ENCODE measurements around the gene CCNY.

The CCNY gene

DNA sequence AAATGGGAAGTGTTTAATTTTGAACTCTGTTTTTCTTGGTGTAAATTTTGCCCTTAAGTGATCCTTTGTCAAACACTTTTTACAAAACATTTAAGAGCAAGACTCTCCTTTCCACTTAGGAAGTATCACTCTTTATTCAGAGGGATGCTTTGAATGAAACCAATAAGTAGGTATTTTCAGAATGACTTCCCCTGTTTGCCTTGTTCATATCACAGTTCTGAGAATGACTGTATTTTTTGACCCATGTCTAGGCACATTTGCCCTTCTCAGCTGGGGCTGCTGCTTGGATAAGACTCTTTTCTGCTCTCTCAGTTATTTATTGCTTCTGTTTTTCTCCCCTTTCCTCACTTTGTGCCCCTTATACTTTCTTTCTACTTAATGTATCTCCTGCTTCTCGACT, 98.2 kb downstream of the CCNY start:
- no peak for DNase-seq

DNA sequence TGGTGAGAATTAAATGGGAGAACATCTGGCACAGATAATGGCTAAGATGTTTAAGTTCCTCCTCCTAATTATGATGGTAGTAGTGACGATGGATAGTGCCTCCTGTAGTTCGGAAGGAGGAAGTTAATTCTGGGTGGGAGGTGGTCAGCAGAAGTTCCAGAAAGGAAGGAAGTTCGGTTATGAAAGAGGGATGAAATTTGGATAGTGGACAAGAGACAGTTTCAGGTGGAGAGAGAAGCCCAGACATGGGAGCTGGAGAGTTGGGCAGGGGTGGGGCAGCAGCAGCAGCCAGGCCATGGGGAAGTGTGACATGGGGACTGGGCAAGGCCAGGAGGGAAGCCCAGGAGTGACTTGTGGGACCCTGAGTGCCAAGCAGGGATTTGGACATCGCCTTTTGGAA, 99.5 kb downstream of the CCNY start:
- DNase-seq: no peak

DNA sequence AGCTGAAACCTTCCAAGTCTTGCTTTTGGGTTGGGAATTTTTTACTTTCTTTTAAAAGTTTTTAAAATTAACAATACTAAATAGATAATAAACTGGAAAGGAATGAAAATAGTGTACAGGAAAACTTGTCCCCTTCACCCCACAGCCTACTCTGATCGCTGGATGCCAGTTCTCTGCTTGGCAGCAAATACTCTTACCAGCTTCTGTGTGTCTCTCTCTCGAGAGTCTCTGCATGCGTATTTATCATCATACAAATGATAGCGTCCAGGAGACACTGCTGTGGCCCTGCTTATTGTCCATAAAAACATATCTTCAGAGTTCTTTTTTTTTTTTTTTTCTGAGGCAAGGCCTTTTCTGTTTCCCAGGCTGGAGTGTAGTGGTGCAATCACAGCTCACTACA, 101.5 kb downstream of the CCNY start:
- DNase-seq: no peak

DNA sequence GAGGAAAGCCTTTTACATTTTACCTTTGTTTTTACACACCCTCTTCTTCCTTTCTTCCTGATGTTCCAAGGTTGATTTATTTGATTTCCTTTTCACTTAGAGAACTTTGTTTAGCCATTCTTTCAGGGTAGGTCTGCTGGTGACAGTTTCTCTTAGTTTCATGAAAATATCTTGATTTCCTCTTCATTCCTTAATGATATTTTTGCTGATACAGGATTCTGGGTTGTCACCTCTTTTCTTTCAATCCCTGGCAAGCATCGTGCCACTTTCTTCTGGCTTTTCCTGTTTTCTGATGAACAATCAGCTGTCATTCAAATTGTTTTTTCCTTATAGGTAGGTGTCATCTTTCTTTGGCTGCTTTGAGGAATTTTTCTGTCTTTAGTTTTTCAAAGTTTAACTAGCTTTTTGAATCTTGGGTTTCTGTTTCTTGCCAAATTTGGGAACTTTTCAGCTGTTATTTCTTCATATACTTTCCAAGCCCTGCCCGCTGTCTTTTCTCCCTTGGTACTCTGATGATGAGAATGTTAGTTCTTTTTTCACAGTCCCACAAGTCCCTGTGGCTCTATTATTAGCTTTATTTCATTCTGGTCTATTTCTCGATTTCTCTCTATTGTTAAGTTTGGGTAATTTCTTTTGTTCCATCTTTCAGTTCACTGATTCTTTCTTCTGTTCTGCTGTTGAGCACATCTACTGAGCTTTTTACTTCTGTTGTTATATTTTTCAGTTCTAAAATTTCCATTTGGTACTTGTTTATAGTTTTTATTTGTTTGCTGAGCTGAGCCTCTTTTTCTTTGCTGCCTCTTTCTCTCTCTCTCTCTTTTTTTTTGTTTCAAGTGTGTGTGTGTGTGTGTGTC, 102.6 kb downstream of the CCNY start:
- DNase-seq: no peak

DNA sequence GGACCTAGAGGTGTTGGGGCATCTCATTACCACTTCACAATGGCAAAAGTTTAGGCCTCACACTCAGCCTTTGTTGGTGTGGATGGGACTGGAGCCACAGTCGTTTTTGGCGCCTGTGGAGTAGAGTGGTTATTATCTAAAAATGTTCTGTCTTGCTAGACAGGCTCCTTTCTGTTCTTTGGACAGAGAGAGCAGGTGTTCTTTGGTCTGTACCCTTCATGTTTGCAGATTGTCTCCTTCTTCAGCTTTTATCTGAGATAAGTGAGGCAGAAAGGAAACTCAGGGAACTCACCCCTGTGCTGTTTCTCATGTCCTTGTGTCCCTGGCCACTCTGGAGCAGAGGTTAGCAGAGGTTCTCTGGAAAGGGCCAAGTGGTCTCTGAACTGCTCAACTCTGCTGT, 103.7 kb downstream of the CCNY start:
- no peak for DNase-seq

DNA sequence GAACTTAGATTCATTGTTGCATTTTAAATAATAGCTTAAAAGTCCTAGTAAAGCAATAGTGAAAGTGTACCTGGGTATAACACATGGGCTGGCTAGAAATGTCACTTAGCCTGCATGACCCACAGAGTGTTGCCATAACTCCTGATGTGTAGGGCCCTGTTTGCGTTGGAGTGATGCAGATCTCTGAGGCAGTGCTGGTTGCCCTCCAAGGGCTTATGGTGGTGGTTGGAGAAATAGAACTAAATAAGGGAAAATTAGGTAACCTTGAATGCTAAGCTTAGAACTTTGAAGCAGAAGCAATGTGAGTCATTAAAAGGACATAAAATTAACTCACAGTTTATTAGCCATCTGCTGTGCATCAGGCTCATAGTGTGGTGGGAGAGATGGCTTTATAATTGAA, 105.7 kb downstream of the CCNY start:
- no peak for DNase-seq

DNA sequence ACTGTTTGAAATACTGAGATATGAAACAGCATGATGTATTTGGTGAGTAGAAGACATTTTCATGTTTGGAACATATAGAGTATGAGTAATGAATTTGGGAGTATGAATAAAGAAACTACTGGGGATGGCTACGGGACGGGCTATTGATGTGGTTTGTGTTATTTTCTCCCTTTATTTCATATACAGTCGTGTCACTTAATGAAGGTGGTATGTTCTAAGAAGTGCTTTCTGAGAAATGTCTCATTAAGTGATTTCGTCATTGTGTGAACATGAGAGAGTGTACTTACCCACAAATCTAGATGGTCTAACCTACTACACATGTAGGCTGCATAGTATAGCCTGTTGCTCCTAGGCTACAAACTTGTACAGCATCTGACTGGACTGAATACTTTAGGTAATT, 106.3 kb downstream of the CCNY start:
- DNase-seq: no peak

DNA sequence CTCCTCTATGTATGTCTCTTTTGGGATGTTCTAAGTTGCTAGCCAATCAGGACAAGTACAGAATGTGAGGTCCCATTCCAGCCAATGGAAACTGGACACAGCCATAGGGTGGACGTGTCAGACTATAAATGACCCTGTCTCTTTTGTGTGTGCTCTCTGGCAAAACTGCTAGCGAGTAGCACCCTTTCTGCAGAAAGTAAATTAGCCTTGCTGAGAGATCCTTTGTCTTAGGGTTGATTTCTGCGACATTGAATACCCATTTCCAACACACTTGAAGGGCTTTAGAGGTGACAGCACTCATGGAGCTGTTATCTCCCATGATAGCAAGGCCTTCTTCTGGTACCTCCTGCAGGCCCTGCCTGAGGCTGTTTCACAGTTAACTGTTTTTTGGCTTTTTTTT, 107.5 kb downstream of the CCNY start:
- DNase-seq: no peak

DNA sequence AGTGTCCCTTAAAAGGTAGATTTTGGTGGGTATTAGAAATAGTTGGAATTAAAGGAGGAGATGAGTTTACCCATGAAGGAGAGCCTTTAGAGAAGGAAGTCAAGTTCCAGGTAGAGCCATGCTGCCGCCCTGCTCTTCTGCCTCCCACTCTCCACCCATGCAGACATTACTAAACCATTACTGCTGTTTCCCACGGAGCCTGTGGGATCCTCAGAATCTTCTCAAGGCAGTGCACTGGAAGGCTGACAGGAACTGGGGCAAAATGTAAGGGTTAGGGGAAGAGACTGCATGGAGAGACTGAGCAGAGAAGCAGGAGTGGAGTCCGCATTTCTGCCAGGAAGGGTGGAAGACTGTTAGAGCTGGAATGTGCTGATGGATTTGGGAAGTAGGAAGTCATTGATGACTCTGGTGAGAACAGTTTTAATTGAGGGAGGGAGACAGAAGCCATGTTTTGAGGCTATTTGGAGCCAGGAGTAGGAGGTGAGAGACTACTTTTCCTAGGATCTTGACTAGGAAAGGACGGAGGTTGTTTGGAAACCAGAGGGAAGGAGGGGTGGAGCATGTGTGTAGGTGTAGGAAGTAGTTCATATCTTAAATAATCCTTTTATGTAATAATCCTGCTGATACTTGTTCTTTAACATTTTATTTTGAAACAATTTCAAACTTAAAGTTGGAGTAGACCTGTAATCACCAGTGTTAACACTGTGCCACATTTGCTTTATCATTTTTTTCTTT, 109.0 kb downstream of the CCNY start:
- DNase-seq: no peak

DNA sequence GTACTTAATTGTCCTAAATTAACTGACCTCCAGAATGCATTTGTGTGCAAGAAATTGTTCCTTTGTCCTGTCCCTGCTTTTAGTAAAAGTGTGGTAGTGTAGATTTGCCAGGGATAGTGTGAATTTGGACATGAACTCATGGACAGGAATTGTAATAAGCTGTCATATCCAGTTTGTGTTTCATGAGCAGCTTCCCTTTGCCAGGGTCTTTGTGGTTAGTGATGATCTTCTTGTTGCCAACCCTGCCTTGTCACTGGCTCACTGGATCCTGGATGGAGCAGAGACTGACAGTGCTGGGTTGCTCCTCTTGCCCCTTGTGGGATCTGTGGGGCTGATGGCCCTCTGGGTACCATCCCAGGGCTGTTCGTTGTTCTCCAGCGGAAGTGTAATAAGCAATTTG, 110.1 kb downstream of the CCNY start:
- DNase-seq: no peak

DNA sequence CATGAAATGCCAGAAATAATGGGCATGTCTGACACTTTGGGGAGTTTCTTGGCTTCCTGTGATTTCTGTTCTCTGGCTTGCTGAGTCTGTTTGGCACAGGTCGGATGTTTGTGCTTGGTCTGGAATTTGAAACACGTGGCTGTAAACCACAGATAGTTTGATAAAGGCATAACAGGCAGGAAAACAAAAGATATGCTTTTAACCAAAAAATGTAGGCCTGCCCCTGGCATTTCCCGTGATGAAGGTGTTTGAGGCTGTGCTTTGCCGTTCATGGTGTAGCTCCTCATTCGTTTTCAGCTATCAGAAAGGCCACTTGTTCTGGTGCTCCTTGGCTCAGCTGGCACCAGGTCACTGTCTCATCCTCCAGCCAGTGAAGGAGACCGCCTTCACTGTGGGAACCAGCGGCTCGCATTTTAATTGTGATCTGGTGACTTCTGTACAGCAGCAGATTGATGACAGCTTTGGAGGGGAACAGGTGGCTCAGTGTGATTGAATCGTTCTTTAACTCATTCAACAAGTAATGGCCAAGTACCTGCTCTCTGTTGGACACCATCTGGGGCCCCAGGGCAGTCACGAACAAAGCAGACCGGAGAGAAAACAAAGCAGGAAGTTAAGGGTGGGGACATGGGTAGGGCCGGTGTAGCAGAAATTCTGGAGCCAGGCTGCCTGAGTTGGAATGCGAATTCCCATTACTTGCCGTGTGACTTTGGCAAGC, 111.5 kb downstream of the CCNY start:
- DNase-seq: no peak

DNA sequence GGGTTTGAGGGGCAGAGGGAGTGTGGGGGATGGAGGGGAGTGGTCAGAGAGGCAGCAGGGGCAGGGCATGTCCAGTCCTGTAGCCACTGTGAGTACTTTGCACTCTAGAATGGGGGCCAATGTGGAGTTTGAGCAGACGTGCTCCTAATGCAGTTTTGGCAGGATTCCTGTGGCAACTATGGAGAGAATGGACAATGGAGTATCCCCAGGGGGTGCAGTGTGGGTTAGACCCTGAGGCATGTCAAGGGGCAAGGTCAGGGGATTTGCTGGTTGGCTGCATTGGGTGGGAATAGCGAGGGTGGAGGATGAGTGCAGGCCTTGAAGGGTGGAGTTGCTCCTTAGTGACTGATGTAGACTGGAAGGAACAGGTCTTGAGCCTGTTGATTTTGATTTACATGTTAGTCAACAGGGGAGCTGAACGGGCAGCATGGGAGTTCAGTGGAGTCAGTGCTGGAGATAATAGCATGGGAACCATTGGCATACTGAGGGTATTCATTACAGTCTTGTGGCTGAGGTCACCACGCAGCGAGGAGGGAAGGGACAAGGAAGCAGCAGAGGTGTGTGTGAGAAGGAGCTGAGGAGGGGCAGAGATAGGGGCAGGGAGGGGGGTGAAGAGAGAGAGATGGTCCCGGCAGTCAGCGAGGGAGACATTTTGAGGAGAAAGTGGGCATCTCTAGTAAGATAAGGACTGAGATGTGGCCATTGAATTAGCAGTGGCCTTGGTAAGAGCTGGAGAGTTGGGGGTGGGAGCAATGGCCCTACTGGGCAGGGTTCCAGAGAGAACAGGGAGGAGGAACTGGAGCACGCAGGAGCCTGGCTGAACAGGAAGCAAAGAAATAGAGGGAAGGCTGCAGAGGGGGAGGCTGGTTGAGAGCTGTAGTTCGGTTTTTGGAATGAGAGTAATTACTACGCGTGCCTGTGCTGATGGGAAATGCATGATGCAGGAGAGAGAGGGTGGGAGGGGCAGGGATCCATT, 112.7 kb downstream of the CCNY start:
- DNase-seq: no peak

DNA sequence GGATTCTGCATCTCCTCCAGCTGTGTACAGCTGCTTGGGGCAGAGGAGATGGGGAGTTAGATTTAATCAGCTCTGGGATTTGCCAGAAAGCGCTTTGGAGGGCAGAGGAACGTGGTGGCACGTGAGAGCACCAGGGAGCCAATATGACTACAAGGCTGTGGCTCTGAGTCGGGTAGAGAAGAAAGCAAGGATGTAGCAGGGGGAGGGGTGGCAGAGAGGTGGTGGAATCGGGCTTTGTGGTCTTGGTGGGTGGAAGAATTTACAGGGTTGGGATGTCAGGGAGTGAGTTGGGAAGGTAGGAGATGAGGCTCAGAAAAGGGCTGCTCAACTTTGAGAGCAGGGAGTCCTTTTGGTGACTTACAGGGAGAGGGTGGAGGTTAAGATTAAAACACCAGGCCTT, 113.6 kb downstream of the CCNY start:
- no peak for DNase-seq

DNA sequence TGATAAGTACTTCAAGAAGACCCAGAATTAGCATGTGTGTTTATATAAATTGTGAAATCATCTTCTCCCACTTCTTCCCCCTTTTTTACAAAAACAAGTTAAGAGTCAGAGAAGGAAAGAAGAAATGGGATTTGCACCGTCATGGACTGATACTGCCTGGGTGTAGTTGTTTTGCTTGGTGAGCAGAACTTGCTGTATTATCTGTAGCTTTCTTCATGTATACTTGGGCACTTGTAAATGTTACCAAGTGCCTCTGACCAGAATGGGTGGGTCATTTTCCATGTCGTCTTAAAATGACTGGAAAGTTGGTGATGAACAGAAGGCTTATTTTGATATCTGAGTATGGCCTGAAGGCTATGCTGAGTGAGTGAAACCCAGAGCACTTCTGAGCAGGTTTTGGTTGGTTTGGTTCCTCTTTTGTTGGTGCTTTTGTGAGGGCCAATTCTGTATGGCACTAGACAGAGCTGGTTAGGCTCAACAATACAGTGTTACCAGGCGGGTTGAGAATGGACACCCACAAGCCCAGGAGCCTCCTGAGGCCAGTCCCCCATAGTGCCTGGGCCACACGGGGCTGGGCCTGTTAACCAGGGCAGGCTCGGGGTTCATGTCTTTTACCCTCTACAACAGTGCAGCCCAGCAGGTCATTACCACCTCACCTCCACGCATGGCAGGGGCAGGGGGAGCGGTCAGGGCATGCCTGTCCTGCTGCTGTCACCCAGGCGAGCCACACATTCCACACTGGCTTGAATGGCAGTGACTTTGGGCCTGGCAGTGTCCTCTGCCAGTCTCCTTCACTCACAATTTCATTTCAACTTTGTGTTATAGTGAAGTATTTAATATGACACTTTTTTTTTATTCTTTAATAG, 115.1 kb downstream of the CCNY start:
- no peak for DNase-seq

DNA sequence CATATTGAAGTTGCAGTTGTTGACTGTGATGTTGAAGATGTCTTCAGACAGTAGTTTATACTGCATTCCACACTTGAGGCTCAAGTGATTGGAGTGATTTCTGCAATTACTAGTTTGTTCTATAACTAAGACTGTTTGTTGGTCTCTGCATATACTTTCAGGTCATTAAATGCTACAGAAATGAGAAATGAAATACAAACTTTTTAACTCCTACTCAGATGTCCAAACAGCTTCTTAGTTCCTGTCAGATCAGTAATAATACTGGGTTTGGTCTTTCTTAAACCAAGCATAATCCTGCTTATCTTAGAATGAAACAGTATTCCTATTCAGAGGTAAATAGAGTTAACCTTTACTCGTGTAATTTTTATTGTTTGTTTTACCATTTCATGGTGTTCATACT, 115.9 kb downstream of the CCNY start:
- DNase-seq: no peak

DNA sequence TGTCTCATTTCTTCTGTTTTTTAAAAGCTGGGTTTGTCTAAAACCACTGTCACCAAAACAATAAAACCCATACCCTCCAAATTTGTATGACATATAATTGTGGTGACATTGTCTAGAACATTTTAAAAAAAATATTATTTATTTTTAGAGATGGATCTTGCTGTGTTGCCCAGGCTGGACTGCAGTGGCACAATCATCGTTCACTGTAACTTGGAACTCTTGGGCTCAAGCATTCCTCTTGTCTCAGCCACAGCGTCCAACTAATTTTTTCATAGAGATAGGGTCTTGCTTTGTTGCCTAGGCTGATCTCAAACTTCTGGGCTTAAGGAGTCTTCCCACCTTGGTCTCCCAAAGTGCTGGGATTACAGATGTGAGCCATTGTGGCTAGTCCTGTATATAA, 116.5 kb downstream of the CCNY start:
- no peak for DNase-seq

DNA sequence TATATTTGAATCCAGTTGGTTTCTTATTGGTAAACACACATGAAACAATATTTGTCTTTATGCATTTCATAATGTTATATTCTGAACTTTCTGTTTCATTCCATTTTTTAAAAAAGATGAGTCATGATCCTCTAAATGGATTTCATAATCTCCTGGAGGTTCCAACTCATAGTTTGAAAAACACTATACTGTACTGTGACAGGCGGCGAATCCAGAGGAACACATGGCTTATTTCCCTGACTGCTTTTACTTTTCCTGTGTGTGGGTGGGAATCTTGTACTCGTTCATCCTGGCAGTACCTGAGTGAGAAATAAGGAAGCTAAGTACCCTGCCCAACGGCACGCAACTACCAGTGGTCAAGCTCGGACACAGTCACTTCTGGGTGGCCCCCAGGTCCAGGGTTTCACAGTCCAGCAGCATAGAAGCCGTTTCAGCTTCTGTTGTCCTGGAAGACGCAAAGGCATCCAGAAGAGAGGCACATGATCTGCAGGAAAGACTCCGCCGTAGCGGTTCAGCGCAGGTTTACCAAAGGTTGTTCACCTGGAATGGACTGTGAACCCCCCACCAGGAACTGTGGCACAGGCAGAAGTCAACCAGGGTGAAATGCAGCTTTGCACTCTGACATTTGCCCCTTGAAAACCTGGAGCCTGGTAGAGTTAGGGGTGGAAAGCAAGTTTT, 117.7 kb downstream of the CCNY start:
- DNase-seq: no peak

DNA sequence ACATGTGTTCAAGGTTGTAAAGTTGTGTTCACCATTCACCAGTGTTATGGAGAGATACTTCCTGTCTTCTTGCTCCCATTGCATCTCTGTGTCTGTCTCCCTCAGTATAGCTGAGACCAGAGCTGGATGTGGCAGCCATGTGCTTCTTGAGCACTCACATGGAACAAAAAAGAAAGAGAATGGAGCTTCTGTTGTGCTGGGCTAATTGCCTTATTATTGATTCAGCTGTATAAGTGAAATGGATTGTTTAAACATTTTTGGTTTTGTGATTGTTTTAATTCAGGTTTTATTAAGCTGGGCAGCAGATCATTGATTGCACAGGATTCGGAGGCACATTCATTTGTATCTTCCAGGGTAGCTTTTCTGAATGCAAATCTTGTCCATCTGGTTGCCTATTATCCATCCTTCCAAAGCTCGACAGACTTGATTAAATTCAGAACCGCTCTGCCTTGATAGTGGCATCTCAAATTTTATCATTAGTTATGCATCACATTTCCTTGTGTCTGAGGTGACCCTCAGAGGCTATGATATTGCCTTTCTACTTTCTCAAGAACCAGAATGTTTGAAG, 119.9 kb downstream of the CCNY start:
- no peak for DNase-seq

DNA sequence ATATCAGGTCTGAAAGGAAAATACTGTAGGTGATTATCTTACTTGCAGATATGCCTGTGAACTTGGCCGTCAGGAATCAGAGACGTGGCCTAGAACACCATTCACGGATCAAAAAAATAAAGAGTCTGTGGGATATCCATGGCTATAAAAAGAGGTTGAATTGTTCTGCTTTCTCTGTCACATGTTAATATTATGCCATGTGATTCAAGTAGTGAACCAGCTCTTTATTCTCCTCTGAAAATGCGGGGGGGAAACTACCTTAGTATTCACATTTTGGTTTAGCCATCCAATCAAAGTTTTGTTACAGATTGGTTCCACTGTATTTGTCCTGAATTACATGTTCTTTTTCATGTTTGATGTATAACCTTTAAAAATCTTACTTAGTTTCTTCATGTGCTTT, 120.5 kb downstream of the CCNY start:
- no peak for DNase-seq

Data from cortex of kidney (tissue), 1 donor.